Measurements from ENCODE around the gene SDK1.

DNA sequence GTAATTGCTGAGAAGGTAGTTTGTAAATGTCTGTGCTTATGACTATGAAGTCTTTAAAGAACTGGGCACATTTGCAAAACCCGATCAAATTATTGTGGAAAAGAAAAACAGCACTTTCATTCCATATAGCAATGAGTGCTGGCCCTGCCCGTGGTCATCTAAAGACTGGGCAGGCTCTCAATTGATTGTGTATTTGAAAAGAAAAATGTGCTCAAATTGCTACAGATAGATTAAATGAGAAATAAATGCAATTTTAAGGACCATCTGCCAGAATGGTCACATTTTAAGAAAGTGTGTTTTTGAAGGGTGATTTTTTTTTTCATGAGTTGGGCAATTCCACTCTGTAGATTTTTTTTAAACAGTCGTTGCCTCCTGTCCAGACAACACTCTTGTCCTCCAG lies 672.2 kb downstream of the SDK1 start:
- TF ChIP-seq, protein P1, sequence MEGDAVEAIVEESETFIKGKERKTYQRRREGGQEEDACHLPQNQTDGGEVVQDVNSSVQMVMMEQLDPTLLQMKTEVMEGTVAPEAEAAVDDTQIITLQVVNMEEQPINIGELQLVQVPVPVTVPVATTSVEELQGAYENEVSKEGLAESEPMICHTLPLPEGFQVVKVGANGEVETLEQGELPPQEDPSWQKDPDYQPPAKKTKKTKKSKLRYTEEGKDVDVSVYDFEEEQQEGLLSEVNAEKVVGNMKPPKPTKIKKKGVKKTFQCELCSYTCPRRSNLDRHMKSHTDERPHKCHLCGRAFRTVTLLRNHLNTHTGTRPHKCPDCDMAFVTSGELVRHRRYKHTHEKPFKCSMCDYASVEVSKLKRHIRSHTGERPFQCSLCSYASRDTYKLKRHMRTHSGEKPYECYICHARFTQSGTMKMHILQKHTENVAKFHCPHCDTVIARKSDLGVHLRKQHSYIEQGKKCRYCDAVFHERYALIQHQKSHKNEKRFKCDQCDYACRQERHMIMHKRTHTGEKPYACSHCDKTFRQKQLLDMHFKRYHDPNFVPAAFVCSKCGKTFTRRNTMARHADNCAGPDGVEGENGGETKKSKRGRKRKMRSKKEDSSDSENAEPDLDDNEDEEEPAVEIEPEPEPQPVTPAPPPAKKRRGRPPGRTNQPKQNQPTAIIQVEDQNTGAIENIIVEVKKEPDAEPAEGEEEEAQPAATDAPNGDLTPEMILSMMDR (IDR thresholded peaks at IDR 0.05; ENCODE audit: low read depth, low read length) = no peak
- TF ChIP-seq MYC (IDR thresholded peaks at IDR 0.05; ENCODE audit: low read depth, low read length) = no peak

Data from NB4 (cell line).